ENCODE measurements around the gene UBASH3A.

The UBASH3A gene

GRCh38 chr21:42405064-42406013 is 1.6 kb downstream of the UBASH3A start:
- CTCF ChIA-PET, result interaction anchor here (1.5 kb wide), 1 partner anchor 95 kb away, joined by 6 read pairs; no protein-coding TSS in a partner anchor
- Histone ChIP-seq H3K4me3 (ENCODE audit: low read depth, low read length) (no peak overlapping the region), H3K36me3 (ENCODE audit: control insufficient read depth in 2 of 2, insufficient read depth in 1 of 2, low read length in 2 of 2) (no peaks in the 10 kb centered on the region), H3K9me3 (ENCODE audit: control insufficient read depth, insufficient read depth, low read depth, low read length) (no peaks in the 10 kb centered on the region), H3K4me1 (ENCODE audit: control insufficient read depth, insufficient read depth, low read length) (no peaks in the 10 kb centered on the region), H3K27ac (ENCODE audit: extremely low read depth, low read depth, low read length) (no peak overlapping the region)
- no peak for TF ChIP-seq ZNF423 (tag by site-specific recombination; IDR thresholded peaks at IDR 0.05)
- no peak for TF ChIP-seq ZNF366 (tag by site-specific recombination; conservative IDR thresholded peaks at IDR 0.05)
- POLR2A ChIA-PET, result no interaction called here

- ChIA-PET POLR2A (no interaction called here), CTCF (no interaction called here)
- no peaks in the 10 kb centered on the region for H3K9me3 ChIP-seq (ENCODE audit: control insufficient read depth, insufficient read depth, low read depth, low read length)
- no peak overlapping the region for H3K4me3 ChIP-seq (ENCODE audit: low read depth, low read length)
- no peak for TF ChIP-seq ZNF571 (tag by site-specific recombination; IDR thresholded peaks at IDR 0.05)
- no peak for TF ChIP-seq ZNF391 (tag by site-specific recombination; IDR thresholded peaks at IDR 0.05; ENCODE audit: borderline replicate concordance, low read depth)
- no peak for TF ChIP-seq ZFHX2 (tag by site-specific recombination; conservative IDR thresholded peaks at IDR 0.05)
- no peak for TF ChIP-seq ZNF19 (tag by site-specific recombination; IDR thresholded peaks at IDR 0.05; ENCODE audit: low read depth)
- TF ChIP-seq ZBTB26 (tag by site-specific recombination; optimal IDR thresholded peaks at IDR 0.05), result no peak
- TF ChIP-seq ZNF701 (tag by site-specific recombination; IDR thresholded peaks at IDR 0.05), result no peak
- no peak for TF ChIP-seq ZNF274 (IDR thresholded peaks at IDR 0.05; ENCODE audit: low read length)
- TF ChIP-seq ZNF274 (tag by site-specific recombination; IDR thresholded peaks at IDR 0.05; ENCODE audit: borderline replicate concordance), result no peak
- no peak for TF ChIP-seq ZNF350 (tag by site-specific recombination; IDR thresholded peaks at IDR 0.05)
- TF ChIP-seq ZEB2 (tag by site-specific recombination; IDR thresholded peaks at IDR 0.05), result no peak
- TF ChIP-seq FEZF1 (tag by site-specific recombination; IDR thresholded peaks at IDR 0.05), result no peak
- no peak overlapping the region for H3K27ac ChIP-seq (ENCODE audit: extremely low read depth, low read depth, low read length)
- no peaks in the 10 kb centered on the region for H3K4me1 ChIP-seq (ENCODE audit: control insufficient read depth, insufficient read depth, low read length)
- no peaks in the 10 kb centered on the region for H3K36me3 ChIP-seq (ENCODE audit: control insufficient read depth in 2 of 2, insufficient read depth in 1 of 2, low read length in 2 of 2)
Observed at GRCh38 chr21:42406201-42406621, 2.5 kb downstream of the UBASH3A start.

GRCh38 chr21:42406866-42407265 is 3.2 kb downstream of the UBASH3A start:
- H3K27ac ChIP-seq (ENCODE audit: extremely low read depth, low read depth, low read length), result no peak overlapping the region
- H3K4me1 ChIP-seq (ENCODE audit: control insufficient read depth, insufficient read depth, low read length), result no peaks in the 10 kb centered on the region
- no peaks in the 10 kb centered on the region for H3K9me3 ChIP-seq (ENCODE audit: control insufficient read depth, insufficient read depth, low read depth, low read length)
- H3K36me3 ChIP-seq (ENCODE audit: control insufficient read depth in 2 of 2, insufficient read depth in 1 of 2, low read length in 2 of 2), result no peaks in the 10 kb centered on the region
- H3K4me3 ChIP-seq (ENCODE audit: low read depth, low read length), result no peak overlapping the region
- ChIA-PET POLR2A (no interaction called here), CTCF (no interaction called here)
- TF ChIP-seq BCL11B (tag by site-specific recombination; IDR thresholded peaks at IDR 0.05; ENCODE audit: low read depth) (no peak), ZNF114 (tag by site-specific recombination; IDR thresholded peaks at IDR 0.05) (no peak), PRDM10 (tag by site-specific recombination; IDR thresholded peaks at IDR 0.05) (no peak), FEZF1 (tag by site-specific recombination; IDR thresholded peaks at IDR 0.05) (no peak), ZNF776 (tag by site-specific recombination; IDR thresholded peaks at IDR 0.05; ENCODE audit: borderline replicate concordance) (no peak), SCRT1 (tag by site-specific recombination; IDR thresholded peaks at IDR 0.05; ENCODE audit: borderline replicate concordance) (no peak), HOXA7 (CRISPR knock-in tag; IDR thresholded peaks at IDR 0.05; ENCODE audit: borderline replicate concordance) (no peak), ZBTB26 (tag by site-specific recombination; optimal IDR thresholded peaks at IDR 0.05) (no peak)
